GM12878 (cell line): Measurements from ENCODE around the gene TLE7.

Experiments
- NFIC ChIP-seq: IDR thresholded peaks from 2 replicates; pipeline ENCODE4 v1.6.1; 2012; ENCODE audit warnings: low read depth, mild to moderate bottlenecking, inconsistent platforms, low read length, moderate library complexity
- TF ChIP-seq, protein P1 (sequence below), 3 experiments: IDR thresholded peaks in 2 of 3; conservative IDR thresholded peaks in 1 of 3; 2 replicates each; pipeline ENCODE4 v1.5.1; 2011; ENCODE audit warnings: low read depth in 3 of 3, low read length in 3 of 3, mild to moderate bottlenecking in 3 of 3, control low read depth in 2 of 3, moderate library complexity in 2 of 3, inconsistent platforms in 1 of 3, mixed read lengths in 1 of 3; ENCODE audit not compliant: control insufficient read depth in 2 of 3, insufficient read depth in 1 of 3; ENCODE audit errors: extremely low read depth in 1 of 3
- TF ChIP-seq, protein P2 (sequence below): fragments of 450-650 bp; IDR thresholded peaks from 2 replicates; pipeline ENCODE4 v1.6.1; 2017; ENCODE audit warnings: mild to moderate bottlenecking, low read depth, inconsistent platforms; ENCODE audit not compliant: poor library complexity, severe bottlenecking

DNA sequence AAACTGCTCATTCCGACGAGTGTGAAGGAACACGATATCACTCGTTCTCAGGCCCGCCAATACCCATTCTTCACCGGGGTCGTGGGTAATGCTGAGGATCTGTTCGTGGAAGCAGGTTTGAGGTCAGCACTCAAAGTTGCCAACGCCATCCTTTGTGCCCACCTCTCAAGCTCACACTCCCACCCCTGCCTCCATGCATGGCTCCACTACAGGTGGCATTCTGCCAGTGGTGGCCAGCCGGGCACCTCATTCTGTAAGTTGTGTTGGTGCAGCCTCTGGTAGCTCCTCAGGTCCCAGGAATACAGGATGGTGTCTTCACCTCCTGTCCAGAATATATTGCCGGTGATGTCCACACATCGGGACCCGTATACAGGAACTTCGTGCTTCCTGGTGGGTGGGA lies 10.7 kb downstream of the TLE7 start:
- TF ChIP-seq, protein P1, sequence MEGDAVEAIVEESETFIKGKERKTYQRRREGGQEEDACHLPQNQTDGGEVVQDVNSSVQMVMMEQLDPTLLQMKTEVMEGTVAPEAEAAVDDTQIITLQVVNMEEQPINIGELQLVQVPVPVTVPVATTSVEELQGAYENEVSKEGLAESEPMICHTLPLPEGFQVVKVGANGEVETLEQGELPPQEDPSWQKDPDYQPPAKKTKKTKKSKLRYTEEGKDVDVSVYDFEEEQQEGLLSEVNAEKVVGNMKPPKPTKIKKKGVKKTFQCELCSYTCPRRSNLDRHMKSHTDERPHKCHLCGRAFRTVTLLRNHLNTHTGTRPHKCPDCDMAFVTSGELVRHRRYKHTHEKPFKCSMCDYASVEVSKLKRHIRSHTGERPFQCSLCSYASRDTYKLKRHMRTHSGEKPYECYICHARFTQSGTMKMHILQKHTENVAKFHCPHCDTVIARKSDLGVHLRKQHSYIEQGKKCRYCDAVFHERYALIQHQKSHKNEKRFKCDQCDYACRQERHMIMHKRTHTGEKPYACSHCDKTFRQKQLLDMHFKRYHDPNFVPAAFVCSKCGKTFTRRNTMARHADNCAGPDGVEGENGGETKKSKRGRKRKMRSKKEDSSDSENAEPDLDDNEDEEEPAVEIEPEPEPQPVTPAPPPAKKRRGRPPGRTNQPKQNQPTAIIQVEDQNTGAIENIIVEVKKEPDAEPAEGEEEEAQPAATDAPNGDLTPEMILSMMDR (IDR thresholded peaks at IDR 0.05 in 2 of 3, conservative IDR thresholded peaks at IDR 0.05 in 1 of 3; ENCODE audit: control insufficient read depth in 2 of 3, extremely low read depth in 1 of 3, insufficient read depth in 1 of 3, low read depth in 3 of 3, low read length in 3 of 3) = no peak
- TF ChIP-seq NFIC = no peak
- TF ChIP-seq, protein P2, sequence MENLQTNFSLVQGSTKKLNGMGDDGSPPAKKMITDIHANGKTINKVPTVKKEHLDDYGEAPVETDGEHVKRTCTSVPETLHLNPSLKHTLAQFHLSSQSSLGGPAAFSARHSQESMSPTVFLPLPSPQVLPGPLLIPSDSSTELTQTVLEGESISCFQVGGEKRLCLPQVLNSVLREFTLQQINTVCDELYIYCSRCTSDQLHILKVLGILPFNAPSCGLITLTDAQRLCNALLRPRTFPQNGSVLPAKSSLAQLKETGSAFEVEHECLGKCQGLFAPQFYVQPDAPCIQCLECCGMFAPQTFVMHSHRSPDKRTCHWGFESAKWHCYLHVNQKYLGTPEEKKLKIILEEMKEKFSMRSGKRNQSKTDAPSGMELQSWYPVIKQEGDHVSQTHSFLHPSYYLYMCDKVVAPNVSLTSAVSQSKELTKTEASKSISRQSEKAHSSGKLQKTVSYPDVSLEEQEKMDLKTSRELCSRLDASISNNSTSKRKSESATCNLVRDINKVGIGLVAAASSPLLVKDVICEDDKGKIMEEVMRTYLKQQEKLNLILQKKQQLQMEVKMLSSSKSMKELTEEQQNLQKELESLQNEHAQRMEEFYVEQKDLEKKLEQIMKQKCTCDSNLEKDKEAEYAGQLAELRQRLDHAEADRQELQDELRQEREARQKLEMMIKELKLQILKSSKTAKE = no peak
